Liver (tissue), 9 donors: ENCODE data around the gene DNAI4. TPM values are rescaled to one million over a fixed set of nuclear protein-coding genes. Genes with fewer than 3 reads are reported as not detected.

Experiments
- DNase-seq: peaks from one replicate; pipeline ENCODE4 v3.0.0-alpha.2; 2017; ENCODE audit warnings: low spot score
- H3K27ac ChIP-seq, 2 donors: one replicate each; pipeline ENCODE4 v1.7.0; 2013; ENCODE audit warnings: inconsistent platforms in 2 of 2, low read length in 2 of 2, control low read depth in 1 of 2, low read depth in 1 of 2, mild to moderate bottlenecking in 1 of 2
- H3K27me3 ChIP-seq, 4 donors: one replicate each; pipeline versions ENCODE4 v1.6.1 to v1.7.0; 2013; ENCODE audit warnings: low read length in 3 of 4, inconsistent platforms in 1 of 4, mild to moderate bottlenecking in 1 of 4, moderate library complexity in 1 of 4; ENCODE audit not compliant: control insufficient read depth in 4 of 4, insufficient read depth in 4 of 4
- H3K36me3 ChIP-seq, 4 donors: one replicate each; pipeline versions ENCODE4 v1.6.1 to v1.7.0; 2013; ENCODE audit warnings: low read length in 3 of 4, mild to moderate bottlenecking in 3 of 4, low read depth in 1 of 4, moderate library complexity in 1 of 4; ENCODE audit not compliant: control insufficient read depth in 4 of 4, insufficient read depth in 3 of 4
- H3K4me1 ChIP-seq, 4 donors: one replicate each; pipeline versions ENCODE4 v1.6.1 to v1.7.0; 2013; ENCODE audit warnings: low read length in 3 of 4, mild to moderate bottlenecking in 3 of 4, moderate library complexity in 1 of 4; ENCODE audit not compliant: control insufficient read depth in 4 of 4, insufficient read depth in 4 of 4
- H3K4me3 ChIP-seq, 3 donors: one replicate each; pipeline versions ENCODE4 v1.6.1 to v1.7.0; 2013; ENCODE audit warnings: low read length in 3 of 3, control low read depth in 1 of 3, low read depth in 1 of 3, mild to moderate bottlenecking in 1 of 3
- H3K9ac ChIP-seq, 2 donors: one replicate each; pipeline ENCODE4 v1.7.0; 2013; ENCODE audit warnings: low read length in 2 of 2, mild to moderate bottlenecking in 2 of 2, moderate library complexity in 2 of 2, control low read depth in 1 of 2, low read depth in 1 of 2
- H3K9me3 ChIP-seq, 4 donors: one replicate each; pipeline versions ENCODE4 v1.6.1 to v1.7.0; 2013; ENCODE audit warnings: low read length in 3 of 4; ENCODE audit not compliant: control insufficient read depth in 4 of 4
- CTCF ChIP-seq: fragments of 150-350 bp; IDR thresholded peaks from 2 replicates; pipeline ENCODE4 v1.5.1; 2017; ENCODE audit warnings: improper control_type of control experiment, low read depth, low read length; ENCODE audit not compliant: missing input control
- EGR1 ChIP-seq, 2 donors: IDR thresholded peaks; 2 replicates each; pipeline ENCODE4 v1.6.1; 2016 to 2018; ENCODE audit warnings: antibody characterized with exemption in 2 of 2, low read depth in 2 of 2
- FOXA1 ChIP-seq: IDR thresholded peaks from 2 replicates; pipeline ENCODE4 v1.6.1; 2016; ENCODE audit warnings: antibody characterized with exemption
- FOXA2 ChIP-seq: IDR thresholded peaks from 2 replicates; pipeline ENCODE4 v1.6.1; 2016; ENCODE audit warnings: antibody characterized with exemption
- GABPA ChIP-seq, 2 donors: IDR thresholded peaks in 1 of 2; conservative IDR thresholded peaks in 1 of 2; 2 replicates each; pipeline ENCODE4 v1.6.1; 2016; ENCODE audit warnings: antibody characterized with exemption in 2 of 2, mild to moderate bottlenecking in 1 of 2, moderate library complexity in 1 of 2
- HNF4A ChIP-seq, 2 donors: conservative IDR thresholded peaks; 2 replicates each; pipeline ENCODE4 v1.6.1; 2016; ENCODE audit warnings: antibody characterized with exemption in 2 of 2, mild to moderate bottlenecking in 2 of 2
- HNF4G ChIP-seq: IDR thresholded peaks from 2 replicates; pipeline ENCODE4 v1.6.1; 2016; ENCODE audit warnings: antibody characterized with exemption
- JUND ChIP-seq, 2 donors: IDR thresholded peaks; 2 replicates each; pipeline ENCODE4 v1.6.1; 2016; ENCODE audit warnings: antibody characterized with exemption in 2 of 2
- MAX ChIP-seq: IDR thresholded peaks from 2 replicates; pipeline ENCODE4 v1.6.1; 2016; ENCODE audit warnings: antibody characterized with exemption
- NR2F2 ChIP-seq: IDR thresholded peaks from 2 replicates; pipeline ENCODE4 v1.6.1; 2016; ENCODE audit warnings: antibody characterized with exemption
- RAD21 ChIP-seq, 2 donors: IDR thresholded peaks; 2 replicates each; pipeline ENCODE4 v1.6.1; 2016; ENCODE audit warnings: antibody characterized with exemption in 2 of 2, mild to moderate bottlenecking in 2 of 2
- RXRA ChIP-seq, 2 donors: IDR thresholded peaks; 2 replicates each; pipeline ENCODE4 v1.6.1; 2017 to 2018; ENCODE audit warnings: antibody characterized with exemption in 2 of 2, mild to moderate bottlenecking in 1 of 2
- SP1 ChIP-seq: IDR thresholded peaks from 2 replicates; pipeline ENCODE4 v1.6.1; 2018; ENCODE audit warnings: antibody characterized with exemption, mild to moderate bottlenecking
- TAF1 ChIP-seq: conservative IDR thresholded peaks from 2 replicates; pipeline ENCODE4 v1.6.1; 2016; ENCODE audit warnings: antibody characterized with exemption, mild to moderate bottlenecking
- YY1 ChIP-seq: IDR thresholded peaks from 2 replicates; pipeline ENCODE4 v1.6.1; 2016; ENCODE audit warnings: antibody characterized with exemption, mild to moderate bottlenecking
- WGBS: extraction: QIAGEN DNeasy Blood & Tissue Kit; methylation state at CpG from one replicate; pipeline ENCODE4 v1.1.7; 2013; 5-methylcytosine and 5-hydroxymethylcytosine counted together
- polyA plus RNA-seq, 2 donors: library from polyadenylated mRNA; stranded (reverse) in 1 of 2; unstranded in 1 of 2; fragments of 200-250 nt in 1 of 2; fragments of >200 nt in 1 of 2; fragmentation: Nextera tagmentation in 1 of 2; extraction: Ambion mirVana in 1 of 2; gene quantifications; one replicate each; pipeline versions ENCODE4 v1.2.1 to v1.2.3, GENCODE V29; 2013 to 2015
- total RNA-seq, 2 donors: library from RNA; depleted of rRNA; stranded (reverse); fragments of >200 nt; gene quantifications; one replicate each; pipeline ENCODE4 v1.2.3, GENCODE V29; 2014
- TF ChIP-seq, protein P1 (sequence below): IDR thresholded peaks from 2 replicates; pipeline ENCODE4 v1.6.1; 2016; ENCODE audit warnings: antibody characterized with exemption
- TF ChIP-seq, protein P2 (sequence below): IDR thresholded peaks from 2 replicates; pipeline ENCODE4 v1.6.1; 2016; ENCODE audit warnings: antibody characterized with exemption, mild to moderate bottlenecking
- TF ChIP-seq, protein P3 (sequence below): IDR thresholded peaks from 2 replicates; pipeline ENCODE4 v1.6.1; 2016; ENCODE audit warnings: antibody characterized with exemption
- donor health status: healthy.
- donor health status: healthy.
- donor health status: healthy.
- donor health status: healthy.
- donor health status: healthy.

The DNAI4 gene
- total and polyA plus RNA-seq, 4 donors = 0.42 to 1.8 (median 0.84) TPM

DNA sequence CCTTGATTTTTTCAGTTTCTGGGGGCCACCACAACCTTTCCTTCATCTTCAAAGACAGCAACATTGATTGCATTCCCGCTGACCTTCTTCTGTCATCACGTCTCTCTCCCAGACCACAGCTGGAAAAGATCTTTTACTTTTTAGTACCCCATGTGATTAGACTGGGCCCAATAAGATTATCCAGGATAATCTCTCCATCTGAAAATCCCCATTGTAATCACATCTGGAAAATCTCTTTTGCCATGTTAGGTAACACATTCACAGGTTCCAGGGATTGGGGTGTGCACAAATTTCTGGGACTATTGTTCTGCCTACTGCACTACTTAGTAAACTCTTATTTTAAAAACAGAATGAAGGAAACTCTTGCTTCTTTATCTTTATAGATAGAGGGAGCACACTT, 76.5 kb downstream of the DNAI4 start:
- H3K9ac ChIP-seq = no peak overlapping the region
- H3K4me1 ChIP-seq = no peaks in the 10 kb centered on the region
- WGBS = 93% methylated on average over 2 of the region's 2 CpGs
- H3K9me3 ChIP-seq = no peaks in the 10 kb centered on the region
- H3K27me3 ChIP-seq = no peaks in the 10 kb centered on the region
- TF ChIP-seq CTCF = no peak
- TF ChIP-seq SP1 = no peak
- TF ChIP-seq MAX = no peak
- TF ChIP-seq FOXA2 = no peak
- TF ChIP-seq HNF4A (conservative IDR thresholded peaks at IDR 0.05) = no peak
- TF ChIP-seq NR2F2 = no peak
- TF ChIP-seq, protein P1, sequence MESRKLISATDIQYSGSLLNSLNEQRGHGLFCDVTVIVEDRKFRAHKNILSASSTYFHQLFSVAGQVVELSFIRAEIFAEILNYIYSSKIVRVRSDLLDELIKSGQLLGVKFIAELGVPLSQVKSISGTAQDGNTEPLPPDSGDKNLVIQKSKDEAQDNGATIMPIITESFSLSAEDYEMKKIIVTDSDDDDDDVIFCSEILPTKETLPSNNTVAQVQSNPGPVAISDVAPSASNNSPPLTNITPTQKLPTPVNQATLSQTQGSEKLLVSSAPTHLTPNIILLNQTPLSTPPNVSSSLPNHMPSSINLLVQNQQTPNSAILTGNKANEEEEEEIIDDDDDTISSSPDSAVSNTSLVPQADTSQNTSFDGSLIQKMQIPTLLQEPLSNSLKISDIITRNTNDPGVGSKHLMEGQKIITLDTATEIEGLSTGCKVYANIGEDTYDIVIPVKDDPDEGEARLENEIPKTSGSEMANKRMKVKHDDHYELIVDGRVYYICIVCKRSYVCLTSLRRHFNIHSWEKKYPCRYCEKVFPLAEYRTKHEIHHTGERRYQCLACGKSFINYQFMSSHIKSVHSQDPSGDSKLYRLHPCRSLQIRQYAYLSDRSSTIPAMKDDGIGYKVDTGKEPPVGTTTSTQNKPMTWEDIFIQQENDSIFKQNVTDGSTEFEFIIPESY = no peak
- TF ChIP-seq GABPA (IDR thresholded peaks at IDR 0.05 in 1 of 2, conservative IDR thresholded peaks at IDR 0.05 in 1 of 2) = no peak
- no peak overlapping the region for H3K27ac ChIP-seq
- no peak overlapping the region for H3K4me3 ChIP-seq
- H3K36me3 ChIP-seq = no peaks in the 10 kb centered on the region
- no peak for DNase-seq

GRCh38 chr1:66840929-66841328, 83.7 kb downstream of the DNAI4 start:
- Histone ChIP-seq H3K4me1 (no peaks in the 10 kb centered on the region), H3K36me3 (no peaks in the 10 kb centered on the region), H3K9me3 (no peaks in the 10 kb centered on the region), H3K9ac (no peak overlapping the region), H3K27me3 (no peaks in the 10 kb centered on the region), H3K27ac (no peak overlapping the region), H3K4me3 (no peak overlapping the region)
- TF ChIP-seq, protein P1 = no peak
- TF ChIP-seq, protein P2, sequence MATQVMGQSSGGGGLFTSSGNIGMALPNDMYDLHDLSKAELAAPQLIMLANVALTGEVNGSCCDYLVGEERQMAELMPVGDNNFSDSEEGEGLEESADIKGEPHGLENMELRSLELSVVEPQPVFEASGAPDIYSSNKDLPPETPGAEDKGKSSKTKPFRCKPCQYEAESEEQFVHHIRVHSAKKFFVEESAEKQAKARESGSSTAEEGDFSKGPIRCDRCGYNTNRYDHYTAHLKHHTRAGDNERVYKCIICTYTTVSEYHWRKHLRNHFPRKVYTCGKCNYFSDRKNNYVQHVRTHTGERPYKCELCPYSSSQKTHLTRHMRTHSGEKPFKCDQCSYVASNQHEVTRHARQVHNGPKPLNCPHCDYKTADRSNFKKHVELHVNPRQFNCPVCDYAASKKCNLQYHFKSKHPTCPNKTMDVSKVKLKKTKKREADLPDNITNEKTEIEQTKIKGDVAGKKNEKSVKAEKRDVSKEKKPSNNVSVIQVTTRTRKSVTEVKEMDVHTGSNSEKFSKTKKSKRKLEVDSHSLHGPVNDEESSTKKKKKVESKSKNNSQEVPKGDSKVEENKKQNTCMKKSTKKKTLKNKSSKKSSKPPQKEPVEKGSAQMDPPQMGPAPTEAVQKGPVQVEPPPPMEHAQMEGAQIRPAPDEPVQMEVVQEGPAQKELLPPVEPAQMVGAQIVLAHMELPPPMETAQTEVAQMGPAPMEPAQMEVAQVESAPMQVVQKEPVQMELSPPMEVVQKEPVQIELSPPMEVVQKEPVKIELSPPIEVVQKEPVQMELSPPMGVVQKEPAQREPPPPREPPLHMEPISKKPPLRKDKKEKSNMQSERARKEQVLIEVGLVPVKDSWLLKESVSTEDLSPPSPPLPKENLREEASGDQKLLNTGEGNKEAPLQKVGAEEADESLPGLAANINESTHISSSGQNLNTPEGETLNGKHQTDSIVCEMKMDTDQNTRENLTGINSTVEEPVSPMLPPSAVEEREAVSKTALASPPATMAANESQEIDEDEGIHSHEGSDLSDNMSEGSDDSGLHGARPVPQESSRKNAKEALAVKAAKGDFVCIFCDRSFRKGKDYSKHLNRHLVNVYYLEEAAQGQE = no peak
- TF ChIP-seq JUND (IDR thresholded peaks at IDR 0.05) (no peak), SP1 (no peak), NR2F2 (no peak), GABPA (IDR thresholded peaks at IDR 0.05 in 1 of 2, conservative IDR thresholded peaks at IDR 0.05 in 1 of 2) (no peak), FOXA2 (no peak), HNF4A (conservative IDR thresholded peaks at IDR 0.05) (no peak), MAX (no peak), FOXA1 (no peak), YY1 (no peak), HNF4G (no peak), RXRA (IDR thresholded peaks at IDR 0.05) (no peak), CTCF (no peak), TAF1 (no peak), EGR1 (IDR thresholded peaks at IDR 0.05; ENCODE audit: low read depth in 2 of 2) (no peak), RAD21 (IDR thresholded peaks at IDR 0.05) (no peak)
- TF ChIP-seq, protein P3, sequence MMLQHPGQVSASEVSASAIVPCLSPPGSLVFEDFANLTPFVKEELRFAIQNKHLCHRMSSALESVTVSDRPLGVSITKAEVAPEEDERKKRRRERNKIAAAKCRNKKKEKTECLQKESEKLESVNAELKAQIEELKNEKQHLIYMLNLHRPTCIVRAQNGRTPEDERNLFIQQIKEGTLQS = no peak
- no peak for DNase-seq
